HCT116 (cell line): ENCODE data around the gene TBC1D26.
"Not testable (repeated sequence)": the region's sequence is repeated elsewhere in the genome, so short reads cannot be mapped to it uniquely, and the experiment has no call there.

Experiments used
- CTCF ChIP-seq, 3 experiments: fragments of 200-600 bp in 1 of 3; sonication (generic) in 1 of 3; IDR thresholded peaks in 2 of 3; conservative IDR thresholded peaks in 1 of 3; 2 replicates each; pipeline ENCODE4 v1.5.1; 2012 to 2017; ENCODE audit warnings: low read depth in 2 of 3, low read length in 2 of 3, antibody characterized with exemption in 1 of 3, borderline replicate concordance in 1 of 3, control low read depth in 1 of 3, mild to moderate bottlenecking in 1 of 3, mixed read lengths in 1 of 3, mixed run types in 1 of 3, moderate library complexity in 1 of 3; ENCODE audit not compliant: insufficient read depth in 1 of 3
- EGR1 ChIP-seq: IDR thresholded peaks from 2 replicates; pipeline ENCODE4 v1.6.1; 2012; ENCODE audit warnings: low read depth
- JUND ChIP-seq: IDR thresholded peaks from 2 replicates; pipeline ENCODE4 v1.6.1; 2012
- POLR2A ChIP-seq: IDR thresholded peaks from 2 replicates; pipeline ENCODE4 v1.7.0; 2011; ENCODE audit warnings: borderline replicate concordance; ENCODE audit not compliant: insufficient read depth, insufficient read length; ENCODE audit errors: extremely low read depth
- POLR2AphosphoS5 ChIP-seq: IDR thresholded peaks from 2 replicates; pipeline ENCODE4 v1.6.1; 2011; ENCODE audit warnings: mild to moderate bottlenecking, low read depth, low read length, moderate library complexity
- RAD21 ChIP-seq: IDR thresholded peaks from 2 replicates; pipeline ENCODE4 v1.6.1; 2012; ENCODE audit warnings: low read depth, mild to moderate bottlenecking
- TCF7L2 ChIP-seq: IDR thresholded peaks from 2 replicates; pipeline ENCODE4 v1.7.0; 2011; ENCODE audit warnings: borderline replicate concordance, inconsistent platforms; ENCODE audit not compliant: insufficient read depth, insufficient read length; ENCODE audit errors: extremely low read depth

GRCh38 chr17:15784351-15784750, 52.3 kb downstream of the TBC1D26 start:
- TF ChIP-seq POLR2A; CTCF (IDR thresholded peaks at IDR 0.05 in 2 of 3, conservative IDR thresholded peaks at IDR 0.05 in 1 of 3; ENCODE audit: borderline replicate concordance in 1 of 3, insufficient read depth in 1 of 3, low read depth in 2 of 3, low read length in 2 of 3); JUND; TCF7L2; EGR1; POLR2AphosphoS5; RAD21: not testable (repeated sequence)
